H9 (cell line): ENCODE results near the gene TBL3. TPM values are rescaled to one million over a fixed set of nuclear protein-coding genes. Genes with fewer than 3 reads are reported as not detected.

ENCODE experiments used
- DNase-seq: peaks from one replicate; pipeline ENCODE4 v3.0.0-alpha.2; 2017
- H2AFZ ChIP-seq: one replicate; pipeline ENCODE4 v1.6.1; 2013; ENCODE audit warnings: mild to moderate bottlenecking, low read length, control low read depth, moderate library complexity
- H2AK5ac ChIP-seq: 2 replicates; pipeline ENCODE4 v1.6.1; 2013; ENCODE audit warnings: low read length, control low read depth, mixed read lengths; ENCODE audit not compliant: insufficient read length
- H2BK120ac ChIP-seq: one replicate; pipeline ENCODE4 v1.6.1; 2013; ENCODE audit warnings: low read depth, mild to moderate bottlenecking, low read length, control low read depth, inconsistent platforms; ENCODE audit not compliant: poor library complexity, severe bottlenecking
- H2BK12ac ChIP-seq: 2 replicates; pipeline ENCODE4 v1.6.1; 2013; ENCODE audit warnings: low read length, control low read depth, mixed read lengths, low read depth; ENCODE audit not compliant: insufficient read length
- H2BK15ac ChIP-seq: 2 replicates; pipeline ENCODE4 v1.6.1; 2013; ENCODE audit warnings: low read depth, low read length, control low read depth
- H2BK20ac ChIP-seq: one replicate; pipeline ENCODE4 v1.6.1; 2013; ENCODE audit warnings: low read depth, mild to moderate bottlenecking, low read length, control low read depth, inconsistent platforms; ENCODE audit not compliant: poor library complexity, severe bottlenecking
- H2BK5ac ChIP-seq: 2 replicates; pipeline ENCODE4 v1.6.1; 2013; ENCODE audit warnings: low read length, control low read depth, mixed read lengths; ENCODE audit not compliant: insufficient read length
- H3K14ac ChIP-seq: 2 replicates; pipeline ENCODE4 v1.6.1; 2013; ENCODE audit warnings: low read length, control low read depth; ENCODE audit not compliant: insufficient read depth
- H3K18ac ChIP-seq: 2 replicates; pipeline ENCODE4 v1.6.1; 2013; ENCODE audit warnings: low read depth, mild to moderate bottlenecking, mixed read lengths, low read length, control low read depth; ENCODE audit not compliant: insufficient read length
- H3K23ac ChIP-seq: 2 replicates; pipeline ENCODE4 v1.6.1; 2013; ENCODE audit warnings: low read length, control low read depth, mixed read lengths, low read depth; ENCODE audit not compliant: insufficient read length
- H3K23me2 ChIP-seq: 2 replicates; pipeline ENCODE4 v1.6.1; 2013; ENCODE audit warnings: low read depth, mild to moderate bottlenecking, mixed read lengths, low read length, control low read depth; ENCODE audit not compliant: insufficient read length, poor library complexity, severe bottlenecking
- H3K27ac ChIP-seq: 2 replicates; pipeline ENCODE4 v1.5.1; 2013; ENCODE audit warnings: low read length, control low read depth, mixed read lengths, low read depth; ENCODE audit not compliant: insufficient read length
- H3K27me3 ChIP-seq: 2 replicates; pipeline ENCODE4 v1.6.1; 2013; ENCODE audit warnings: low read length, control low read depth, inconsistent platforms; ENCODE audit not compliant: insufficient read depth
- H3K4ac ChIP-seq: 2 replicates; pipeline ENCODE4 v1.6.1; 2013; ENCODE audit warnings: low read depth, mild to moderate bottlenecking, control low read depth, inconsistent platforms, low read length, moderate library complexity
- H3K4me1 ChIP-seq: 2 replicates; pipeline ENCODE4 v1.6.1; 2013; ENCODE audit warnings: low read length, control low read depth, inconsistent platforms; ENCODE audit not compliant: insufficient read depth
- H3K4me2 ChIP-seq: 2 replicates; pipeline ENCODE4 v1.6.1; 2013; ENCODE audit warnings: low read length, control low read depth, mixed read lengths; ENCODE audit not compliant: insufficient read length, insufficient read depth
- H3K56ac ChIP-seq: 2 replicates; pipeline ENCODE4 v1.6.1; 2013; ENCODE audit warnings: low read depth, mild to moderate bottlenecking, mixed read lengths, low read length, control low read depth; ENCODE audit not compliant: insufficient read length
- H3K79me1 ChIP-seq: 2 replicates; pipeline ENCODE4 v1.6.1; 2013; ENCODE audit warnings: low read depth, mild to moderate bottlenecking, moderate library complexity, low read length, control low read depth, inconsistent platforms; ENCODE audit not compliant: insufficient read depth, poor library complexity, severe bottlenecking
- H3K79me2 ChIP-seq: 2 replicates; pipeline ENCODE4 v1.6.1; 2013; ENCODE audit warnings: low read length, control low read depth, inconsistent platforms; ENCODE audit not compliant: insufficient read depth
- H3K9ac ChIP-seq: 2 replicates; pipeline ENCODE4 v1.6.1; 2013; ENCODE audit warnings: low read length, control low read depth, mixed read lengths; ENCODE audit not compliant: insufficient read length; ENCODE audit errors: extremely low read depth
- H3K9me3 ChIP-seq: one replicate; pipeline ENCODE4 v1.6.1; 2013; ENCODE audit warnings: low read depth, low read length, inconsistent platforms; ENCODE audit not compliant: control insufficient read depth
- H3T11ph ChIP-seq: one replicate; pipeline ENCODE4 v1.6.1; 2013; ENCODE audit warnings: mild to moderate bottlenecking, low read length, control low read depth, inconsistent platforms
- H4K20me1 ChIP-seq: one replicate; pipeline ENCODE4 v1.6.1; 2013; ENCODE audit not compliant: control insufficient read depth, insufficient read length, insufficient read depth
- H4K5ac ChIP-seq: 2 replicates; pipeline ENCODE4 v1.6.1; 2013; ENCODE audit warnings: low read depth, mild to moderate bottlenecking, mixed read lengths, low read length, control low read depth; ENCODE audit not compliant: insufficient read length
- H4K8ac ChIP-seq: replicated peaks from 2 replicates; pipeline ENCODE4 v1.6.1; 2013; ENCODE audit warnings: low read length, control low read depth, mixed read lengths, low read depth; ENCODE audit not compliant: insufficient read length
- H4K91ac ChIP-seq: 2 replicates; pipeline ENCODE4 v1.6.1; 2013; ENCODE audit warnings: low read depth, mild to moderate bottlenecking, moderate library complexity, mixed read lengths, low read length, control low read depth; ENCODE audit not compliant: insufficient read length
- H3K27ac Mint-ChIP-seq, 3 experiments: 2 replicates in 2 of 3; 3 replicates in 1 of 3; pipeline ENCODE4 v1.8.0; 2020 to 2021; ENCODE audit warnings: mixed read lengths in 3 of 3, mild to moderate bottlenecking in 1 of 3, moderate library complexity in 1 of 3
- H3K27me3 Mint-ChIP-seq: 2 replicates; pipeline ENCODE4 v1.8.0; 2021; ENCODE audit warnings: low read depth, mild to moderate bottlenecking, moderate library complexity, mixed read lengths
- H3K36me3 Mint-ChIP-seq, 3 experiments: 2 replicates in 2 of 3; 3 replicates in 1 of 3; pipeline ENCODE4 v1.8.0; 2020 to 2021; ENCODE audit warnings: low read depth in 3 of 3, mixed read lengths in 3 of 3; ENCODE audit not compliant: insufficient read depth in 1 of 3
- H3K4me1 Mint-ChIP-seq, 2 experiments: 2 replicates each; pipeline ENCODE4 v1.8.0; 2020; ENCODE audit warnings: mixed read lengths in 2 of 2
- H3K4me3 Mint-ChIP-seq, 2 experiments: 2 replicates in 1 of 2; 3 replicates in 1 of 2; pipeline ENCODE4 v1.8.0; 2020 to 2021; ENCODE audit warnings: mild to moderate bottlenecking in 2 of 2, mixed read lengths in 2 of 2, moderate library complexity in 1 of 2
- H3K9me3 Mint-ChIP-seq, 2 experiments: 2 replicates in 1 of 2; 3 replicates in 1 of 2; pipeline ENCODE4 v1.8.0; 2020; ENCODE audit warnings: mild to moderate bottlenecking in 2 of 2, mixed read lengths in 2 of 2, moderate library complexity in 1 of 2
- WGBS: extraction: QIAGEN DNeasy Blood & Tissue Kit; methylation state at CpG from one replicate; pipeline ENCODE4 v1.1.7; 2013; ENCODE audit warnings: missing lambda C conversion rate, low lambda C conversion rate, mixed read lengths; ENCODE audit not compliant: insufficient read length; ENCODE audit errors: extremely low coverage; 5-methylcytosine and 5-hydroxymethylcytosine counted together
- total RNA-seq: library from RNA; stranded (reverse); gene quantifications from 2 replicates; pipeline ENCODE4 v1.2.1, GENCODE V29; 2021
- TF ChIP-seq, protein P1 (sequence below): fragments of 200-600 bp; sonication (generic); conservative IDR thresholded peaks from 3 replicates; pipeline ENCODE4 v1.8.0; 2021; ENCODE audit warnings: antibody characterized with exemption, mild to moderate bottlenecking

TBL3 gene
- total RNA-seq, 1 experiment from 2014 or later, result 54.0 TPM

DNA sequence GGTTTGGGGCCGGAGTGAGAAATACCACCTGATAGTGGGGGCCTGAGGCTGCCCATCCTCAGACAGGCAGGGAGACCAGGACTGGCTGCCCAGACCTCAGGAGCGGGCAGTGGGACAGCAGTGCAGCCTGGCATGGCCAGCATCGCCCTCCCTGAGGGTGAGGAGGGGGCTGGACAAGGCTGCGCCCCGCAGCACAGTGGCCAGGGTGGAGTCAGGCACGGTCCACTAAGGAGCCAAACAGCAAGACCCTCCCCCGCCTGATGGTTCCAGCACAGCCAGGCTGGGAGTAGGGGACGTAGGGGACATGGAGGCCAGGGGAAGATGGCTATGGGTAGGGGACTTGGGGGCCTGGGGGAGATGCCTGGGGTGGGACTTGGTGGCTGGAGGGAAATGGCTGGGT lies 34.5 kb downstream of the TBL3 start:
- no peaks in the 10 kb centered on the region; a peak in 1 of 5 replicates for H3K9me3 Mint-ChIP-seq
- H2BK20ac ChIP-seq, result no peak overlapping the region
- H2BK12ac ChIP-seq, result no peak overlapping the region
- no peak overlapping the region for H3K23ac ChIP-seq
- H3K79me1 ChIP-seq, result peaks cover 24% of the 10 kb centered on the region
- WGBS, result no CpG with 5 or more reads among the region's 8 CpGs
- no peak overlapping the region for H2BK15ac ChIP-seq
- H3T11ph ChIP-seq, result no peak overlapping the region
- no peaks in the 10 kb centered on the region; the same call in 1 of the 2 replicates for H3K27me3 Mint-ChIP-seq
- H3K18ac ChIP-seq, result no peak overlapping the region
- no peak overlapping the region for H4K8ac ChIP-seq
- peaks cover 14 to 26% (median 25%) of the 10 kb centered on the region in 3 experiments for H3K36me3 Mint-ChIP-seq
- H2AFZ ChIP-seq, result no peak overlapping the region
- peaks cover 26% of the 10 kb centered on the region; the same call in 1 of the 2 replicates for H3K79me2 ChIP-seq
- H3K9me3 ChIP-seq, result no peaks in the 10 kb centered on the region
- H3K14ac ChIP-seq, result no peak overlapping the region; the same call in 1 of the 2 replicates
- H3K4me1 Mint-ChIP-seq, result peaks cover 22 to 36% of the 10 kb centered on the region in 2 experiments
- H4K5ac ChIP-seq, result no peak overlapping the region
- no peak overlapping the region for H3K27ac ChIP-seq
- no peak for DNase-seq
- no peak overlapping the region for H2AK5ac ChIP-seq
- peaks cover 6% of the 10 kb centered on the region; the same call in 1 of the 2 replicates for H3K4me1 ChIP-seq
- H2BK120ac ChIP-seq, result no peak overlapping the region
- H3K27me3 ChIP-seq, result no peaks in the 10 kb centered on the region
- peak overlapping the region in 1 of 3 experiments; percentile 80; a peak in 3 of 7 replicates for H3K27ac Mint-ChIP-seq
- H2BK5ac ChIP-seq, result no peak overlapping the region
- no peak overlapping the region for H3K56ac ChIP-seq
- peak overlapping the region in 1 of 2 experiments; percentile 46; a peak in 2 of 5 replicates for H3K4me3 Mint-ChIP-seq
- H4K20me1 ChIP-seq, result no peaks in the 10 kb centered on the region
- peaks cover 11% of the 10 kb centered on the region for H3K23me2 ChIP-seq
- TF ChIP-seq, protein P1, sequence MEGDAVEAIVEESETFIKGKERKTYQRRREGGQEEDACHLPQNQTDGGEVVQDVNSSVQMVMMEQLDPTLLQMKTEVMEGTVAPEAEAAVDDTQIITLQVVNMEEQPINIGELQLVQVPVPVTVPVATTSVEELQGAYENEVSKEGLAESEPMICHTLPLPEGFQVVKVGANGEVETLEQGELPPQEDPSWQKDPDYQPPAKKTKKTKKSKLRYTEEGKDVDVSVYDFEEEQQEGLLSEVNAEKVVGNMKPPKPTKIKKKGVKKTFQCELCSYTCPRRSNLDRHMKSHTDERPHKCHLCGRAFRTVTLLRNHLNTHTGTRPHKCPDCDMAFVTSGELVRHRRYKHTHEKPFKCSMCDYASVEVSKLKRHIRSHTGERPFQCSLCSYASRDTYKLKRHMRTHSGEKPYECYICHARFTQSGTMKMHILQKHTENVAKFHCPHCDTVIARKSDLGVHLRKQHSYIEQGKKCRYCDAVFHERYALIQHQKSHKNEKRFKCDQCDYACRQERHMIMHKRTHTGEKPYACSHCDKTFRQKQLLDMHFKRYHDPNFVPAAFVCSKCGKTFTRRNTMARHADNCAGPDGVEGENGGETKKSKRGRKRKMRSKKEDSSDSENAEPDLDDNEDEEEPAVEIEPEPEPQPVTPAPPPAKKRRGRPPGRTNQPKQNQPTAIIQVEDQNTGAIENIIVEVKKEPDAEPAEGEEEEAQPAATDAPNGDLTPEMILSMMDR, result no peak
- no peak overlapping the region for H3K9ac ChIP-seq
- H3K4ac ChIP-seq, result no peak overlapping the region
- H3K4me2 ChIP-seq, result no peak overlapping the region
- H4K91ac ChIP-seq, result no peak overlapping the region
